Skeletal muscle satellite cell (primary cell): ENCODE results near the gene ZNF157.
"Not testable (repeated sequence)": the region's sequence is repeated elsewhere in the genome, so short reads cannot be mapped to it uniquely, and the experiment has no call there.

Experiments used
- H3K27me3 ChIP-seq: 2 replicates; pipeline ENCODE4 v1.7.0; 2013; ENCODE audit warnings: low read length; ENCODE audit not compliant: control insufficient read depth, insufficient read depth
- H3K36me3 ChIP-seq: 2 replicates; pipeline ENCODE4 v1.7.0; 2013; ENCODE audit warnings: mild to moderate bottlenecking, control low read depth, low read length; ENCODE audit not compliant: insufficient read depth
- H3K4me1 ChIP-seq: 2 replicates; pipeline ENCODE4 v1.7.0; 2013; ENCODE audit warnings: low read length; ENCODE audit not compliant: control insufficient read depth, insufficient read depth
- H3K4me2 ChIP-seq: 2 replicates; pipeline ENCODE4 v1.7.0; 2013; ENCODE audit warnings: mild to moderate bottlenecking, low read length
- H3K4me3 ChIP-seq: 2 replicates; pipeline ENCODE4 v1.7.0; 2013; ENCODE audit warnings: low read length
- H3K9ac ChIP-seq: 2 replicates; pipeline ENCODE4 v1.7.0; 2013; ENCODE audit warnings: mild to moderate bottlenecking, low read depth, low read length, moderate library complexity
- H3K9me3 ChIP-seq: replicated peaks from 2 replicates; pipeline ENCODE4 v1.7.0; 2013; ENCODE audit warnings: mild to moderate bottlenecking, control low read depth, low read length

Gene ZNF157

DNA sequence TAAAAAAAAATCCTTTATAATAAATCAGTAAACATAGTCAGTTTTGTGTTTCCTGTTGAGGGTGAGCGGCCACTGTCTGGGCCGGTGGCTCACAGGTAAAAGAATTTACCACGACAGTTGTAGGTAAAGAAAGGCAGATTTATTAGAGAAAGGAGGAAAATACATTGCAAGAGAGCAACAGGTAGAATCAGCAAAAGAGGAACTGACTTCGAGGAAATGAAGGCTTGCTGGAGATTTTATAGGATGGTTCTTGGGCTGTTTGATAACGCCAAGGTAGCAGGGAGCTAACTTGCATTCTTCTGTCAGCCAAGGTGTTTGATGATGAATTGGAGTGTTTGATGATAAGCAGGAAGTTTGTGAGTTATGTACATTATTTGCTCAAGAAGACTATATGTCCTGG lies 2.8 kb downstream of the ZNF157 start:
- Histone ChIP-seq H3K27me3 (peaks cover 4% of the 10 kb centered on the region), H3K4me3 (no peak overlapping the region), H3K4me2 (no peak overlapping the region), H3K4me1 (no peaks in the 10 kb centered on the region), H3K9me3 (no peaks in the 10 kb centered on the region), H3K36me3 (no peaks in the 10 kb centered on the region), H3K9ac (no peak overlapping the region)

GRCh38 chrX:47380268-47380667 lies 9.9 kb downstream of the ZNF157 start:
- Histone ChIP-seq H3K27me3 (no peaks in the 10 kb centered on the region), H3K4me3 (no peak overlapping the region), H3K4me2 (no peak overlapping the region), H3K9ac (no peak overlapping the region), H3K9me3 (no peaks in the 10 kb centered on the region), H3K36me3 (no peaks in the 10 kb centered on the region), H3K4me1 (no peaks in the 10 kb centered on the region)

DNA sequence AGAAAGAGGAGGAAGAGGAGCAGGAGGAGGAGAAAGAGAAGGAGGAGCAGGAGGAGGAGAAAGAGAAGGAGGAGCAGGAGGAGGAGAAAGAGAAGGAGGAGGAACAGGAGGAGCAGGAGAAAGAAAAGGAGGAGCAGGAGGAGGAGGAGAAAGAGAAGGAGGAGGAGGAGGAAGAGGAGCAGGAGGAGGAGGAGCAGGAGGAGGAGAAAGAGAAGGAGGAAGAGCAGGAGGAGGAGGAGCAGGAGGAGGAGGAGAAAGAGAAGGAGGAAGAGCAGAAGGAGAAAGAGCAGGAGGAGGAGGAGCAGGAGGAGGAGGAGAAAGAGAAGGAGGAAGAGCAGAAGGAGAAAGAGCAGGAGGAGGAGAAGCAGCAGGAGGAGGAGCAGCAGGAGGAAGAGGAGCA lies 10.5 kb downstream of the ZNF157 start:
- not testable (repeated sequence) for H3K9ac ChIP-seq, H3K27me3 ChIP-seq

DNA sequence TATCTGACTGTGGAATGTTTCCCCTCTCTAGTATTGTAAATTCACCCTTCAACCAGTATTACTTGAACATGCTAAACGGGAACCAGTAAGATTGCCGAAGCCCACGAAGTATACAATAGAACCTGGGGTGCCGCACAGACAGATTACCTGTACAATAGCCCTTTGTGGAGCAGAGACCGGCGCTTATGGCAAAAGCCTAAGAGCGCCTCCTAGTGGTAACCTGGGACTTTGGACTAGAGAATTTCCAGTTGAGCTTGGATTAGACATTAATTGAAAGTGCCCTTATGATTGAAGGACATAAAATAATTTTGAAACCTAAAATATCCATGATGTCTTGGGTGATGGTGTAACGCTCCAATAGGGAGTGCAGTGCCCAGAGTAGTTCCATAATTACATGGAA lies 14.1 kb downstream of the ZNF157 start:
- no peaks in the 10 kb centered on the region for H3K9me3 ChIP-seq
- no peak overlapping the region for H3K4me2 ChIP-seq
- no peak overlapping the region for H3K4me3 ChIP-seq
- no peaks in the 10 kb centered on the region for H3K27me3 ChIP-seq
- no peak overlapping the region for H3K9ac ChIP-seq
- H3K4me1 ChIP-seq = no peaks in the 10 kb centered on the region
- H3K36me3 ChIP-seq = no peaks in the 10 kb centered on the region

More for the DNA sequence above, 10.5 kb downstream of the ZNF157 start:
- not testable (repeated sequence) for H3K4me1 ChIP-seq, H3K4me2 ChIP-seq, H3K9me3 ChIP-seq, H3K4me3 ChIP-seq, H3K36me3 ChIP-seq

GRCh38 chrX:47390780-47391179 lies 20.4 kb downstream of the ZNF157 start:
- H3K4me2 ChIP-seq = no peak overlapping the region
- no peaks in the 10 kb centered on the region for H3K36me3 ChIP-seq
- no peak overlapping the region for H3K4me3 ChIP-seq
- H3K4me1 ChIP-seq = no peaks in the 10 kb centered on the region
- peaks cover 12% of the 10 kb centered on the region for H3K27me3 ChIP-seq
- no peak overlapping the region for H3K9ac ChIP-seq
- H3K9me3 ChIP-seq = no peaks in the 10 kb centered on the region

DNA sequence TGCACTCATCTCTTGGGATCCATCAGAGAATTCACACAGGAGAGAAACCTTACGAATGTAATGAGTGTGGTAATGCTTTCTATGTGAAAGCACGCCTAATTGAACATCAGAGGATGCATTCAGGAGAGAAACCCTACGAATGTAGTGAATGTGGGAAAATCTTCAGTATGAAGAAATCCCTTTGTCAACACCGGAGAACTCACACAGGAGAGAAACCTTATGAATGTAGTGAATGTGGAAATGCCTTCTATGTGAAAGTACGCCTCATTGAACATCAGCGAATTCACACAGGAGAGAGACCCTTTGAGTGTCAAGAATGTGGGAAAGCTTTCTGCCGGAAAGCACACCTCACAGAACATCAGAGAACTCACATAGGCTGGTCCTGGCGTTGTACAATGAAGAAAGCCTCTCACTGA lies 42.8 kb downstream of the ZNF157 start:
- H3K4me3 ChIP-seq = no peak overlapping the region
- H3K9ac ChIP-seq = no peak overlapping the region
- H3K4me1 ChIP-seq = no peaks in the 10 kb centered on the region
- no peak overlapping the region for H3K4me2 ChIP-seq
- no peaks in the 10 kb centered on the region for H3K27me3 ChIP-seq
- peaks cover 21% of the 10 kb centered on the region for H3K9me3 ChIP-seq
- no peaks in the 10 kb centered on the region for H3K36me3 ChIP-seq

GRCh38 chrX:47420265-47420664 lies 49.9 kb downstream of the ZNF157 start:
- Histone ChIP-seq H3K4me2 (no peak overlapping the region), H3K27me3 (no peaks in the 10 kb centered on the region), H3K4me3 (no peak overlapping the region), H3K9ac (no peak overlapping the region), H3K36me3 (no peaks in the 10 kb centered on the region), H3K9me3 (peaks cover 4% of the 10 kb centered on the region), H3K4me1 (no peaks in the 10 kb centered on the region)

- Histone ChIP-seq H3K9me3 (peaks cover 4% of the 10 kb centered on the region), H3K9ac (no peak overlapping the region), H3K36me3 (no peaks in the 10 kb centered on the region), H3K4me1 (no peaks in the 10 kb centered on the region), H3K4me2 (no peak overlapping the region), H3K4me3 (no peak overlapping the region), H3K27me3 (no peaks in the 10 kb centered on the region)
Measured at GRCh38 chrX:47420962-47421361, 50.6 kb downstream of the ZNF157 start.

DNA sequence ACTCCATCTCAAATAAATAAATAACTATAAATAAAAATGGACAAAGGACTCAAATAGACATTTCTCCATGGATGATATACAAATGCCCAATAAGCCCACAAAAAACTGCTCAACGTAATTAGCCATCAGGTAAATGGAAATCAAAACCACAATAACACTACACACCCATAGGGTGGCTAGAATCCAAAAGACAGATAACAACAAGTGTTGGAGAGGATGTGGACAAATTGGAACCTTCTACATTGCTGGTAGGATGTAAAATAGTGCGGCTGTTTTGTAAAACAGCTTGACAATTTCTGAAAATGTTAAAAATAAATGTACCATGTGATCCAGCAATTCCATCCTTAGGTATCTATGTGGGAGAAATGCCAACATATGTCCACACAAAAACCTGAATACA lies 52.1 kb downstream of the ZNF157 start:
- no peak overlapping the region for H3K4me3 ChIP-seq
- H3K36me3 ChIP-seq = no peaks in the 10 kb centered on the region
- no peak overlapping the region for H3K4me2 ChIP-seq
- no peaks in the 10 kb centered on the region for H3K27me3 ChIP-seq
- H3K9me3 ChIP-seq = peaks cover 4% of the 10 kb centered on the region
- no peak overlapping the region for H3K9ac ChIP-seq
- H3K4me1 ChIP-seq = no peaks in the 10 kb centered on the region

GRCh38 chrX:47430925-47431324 lies 60.5 kb downstream of the ZNF157 start:
- no peak overlapping the region for H3K4me3 ChIP-seq
- no peak overlapping the region for H3K9ac ChIP-seq
- H3K4me2 ChIP-seq = no peak overlapping the region
- H3K4me1 ChIP-seq = no peaks in the 10 kb centered on the region
- no peaks in the 10 kb centered on the region for H3K27me3 ChIP-seq
- H3K9me3 ChIP-seq = no peaks in the 10 kb centered on the region
- H3K36me3 ChIP-seq = no peaks in the 10 kb centered on the region

DNA sequence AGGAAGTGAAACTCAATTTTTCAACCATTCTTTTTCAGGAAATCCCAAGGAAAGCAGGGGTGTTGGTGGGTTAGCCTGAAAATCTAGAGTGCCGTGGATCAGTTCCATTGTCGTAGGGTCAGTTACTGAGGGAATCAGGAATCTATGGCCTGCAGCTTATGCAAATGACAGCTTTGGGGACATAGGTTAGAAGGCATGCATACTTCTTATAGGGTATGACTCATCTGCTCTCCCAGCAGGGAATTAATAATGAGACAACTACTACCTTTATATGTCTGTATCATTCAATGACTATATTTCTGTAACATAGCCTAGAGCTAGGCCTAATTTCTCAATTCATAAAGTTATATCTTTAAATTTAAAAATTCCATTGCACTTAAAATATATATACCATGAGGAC lies 76.1 kb downstream of the ZNF157 start:
- peaks cover 41% of the 10 kb centered on the region for H3K9me3 ChIP-seq
- no peak overlapping the region for H3K9ac ChIP-seq
- H3K4me2 ChIP-seq = no peak overlapping the region
- no peak overlapping the region for H3K4me3 ChIP-seq
- no peaks in the 10 kb centered on the region for H3K27me3 ChIP-seq
- H3K36me3 ChIP-seq = peaks cover 32% of the 10 kb centered on the region
- no peaks in the 10 kb centered on the region for H3K4me1 ChIP-seq

GRCh38 chrX:47446971-47447370 lies 76.6 kb downstream of the ZNF157 start:
- Histone ChIP-seq H3K27me3 (no peaks in the 10 kb centered on the region), H3K9ac (no peak overlapping the region), H3K4me2 (no peak overlapping the region), H3K9me3 (peaks cover 43% of the 10 kb centered on the region), H3K36me3 (peaks cover 34% of the 10 kb centered on the region), H3K4me1 (no peaks in the 10 kb centered on the region), H3K4me3 (no peak overlapping the region)
